HG02884 (cell line): ENCODE results near the gene KIF3C.
"Not testable (repeated sequence)": the region's sequence is repeated elsewhere in the genome, so short reads cannot be mapped to it uniquely, and the experiment has no call there.

Source experiments
- ATAC-seq: cut with Tn5 transposase; IDR thresholded peaks from one replicate; pipeline ENCODE4 v1.9.1; 2021; ENCODE audit warnings: mild to moderate bottlenecking, moderate library complexity; ENCODE audit not compliant: unreplicated experiment

KIF3C gene

GRCh38 chr2:25966531-25967270, 15.6 kb downstream of the KIF3C start:
- ATAC-seq, result no peak

GRCh38 chr2:25964891-25965290, 17.4 kb downstream of the KIF3C start:
- no peak for ATAC-seq

GRCh38 chr2:25960920-25961319, 21.4 kb downstream of the KIF3C start:
- no peak for ATAC-seq

GRCh38 chr2:25960396-25960795, 21.9 kb downstream of the KIF3C start:
- no peak for ATAC-seq

- ATAC-seq, result not testable (repeated sequence)
Observed at GRCh38 chr2:25958611-25959010, 23.7 kb downstream of the KIF3C start.

- ATAC-seq, result no peak
Observed at GRCh38 chr2:25957743-25958142, 24.6 kb downstream of the KIF3C start.

- ATAC-seq, result no peak
Observed at GRCh38 chr2:25955869-25956535, 26.3 kb downstream of the KIF3C start.

- no peak for ATAC-seq
Observed at GRCh38 chr2:25955036-25955435, 27.3 kb downstream of the KIF3C start.

- ATAC-seq, result no peak
Observed at GRCh38 chr2:25954199-25954752, 28.0 kb downstream of the KIF3C start.

GRCh38 chr2:25951071-25951547, 31.2 kb downstream of the KIF3C start:
- ATAC-seq, result no peak

- no peak for ATAC-seq
Observed at GRCh38 chr2:25948437-25948836, 33.9 kb downstream of the KIF3C start.

GRCh38 chr2:25941042-25941441, 41.3 kb downstream of the KIF3C start:
- ATAC-seq, result no peak

GRCh38 chr2:25939257-25939668, 43.0 kb downstream of the KIF3C start:
- ATAC-seq, result no peak

- ATAC-seq, result no peak
Observed at GRCh38 chr2:25938345-25938744, 44.0 kb downstream of the KIF3C start.

GRCh38 chr2:25936889-25937545, 45.3 kb downstream of the KIF3C start:
- ATAC-seq, result no peak

- ATAC-seq, result no peak
Observed at GRCh38 chr2:25933622-25934021, 48.7 kb downstream of the KIF3C start.

- ATAC-seq, result no peak
Observed at GRCh38 chr2:25929789-25930473, 52.4 kb downstream of the KIF3C start.

GRCh38 chr2:25928668-25929067, 53.6 kb downstream of the KIF3C start:
- no peak for ATAC-seq

GRCh38 chr2:25926984-25927756, 55.1 kb downstream of the KIF3C start:
- ATAC-seq, result no peak

- no peak for ATAC-seq
Observed at GRCh38 chr2:25922501-25922900, 59.8 kb downstream of the KIF3C start.
